Measurements from ENCODE around the gene PCK2. TPM values are rescaled to one million over a fixed set of nuclear protein-coding genes. Genes with fewer than 3 reads are reported as not detected.
A peak's percentile ranks its signal among the peaks of the same experiment; 100 is the strongest.

The PCK2 gene
- total and polyA plus RNA-seq, 2 of the 13 experiments (the other 11 are each of a cell fraction or from before 2014, with no cell fraction given), result 129 to 272 TPM

DNA sequence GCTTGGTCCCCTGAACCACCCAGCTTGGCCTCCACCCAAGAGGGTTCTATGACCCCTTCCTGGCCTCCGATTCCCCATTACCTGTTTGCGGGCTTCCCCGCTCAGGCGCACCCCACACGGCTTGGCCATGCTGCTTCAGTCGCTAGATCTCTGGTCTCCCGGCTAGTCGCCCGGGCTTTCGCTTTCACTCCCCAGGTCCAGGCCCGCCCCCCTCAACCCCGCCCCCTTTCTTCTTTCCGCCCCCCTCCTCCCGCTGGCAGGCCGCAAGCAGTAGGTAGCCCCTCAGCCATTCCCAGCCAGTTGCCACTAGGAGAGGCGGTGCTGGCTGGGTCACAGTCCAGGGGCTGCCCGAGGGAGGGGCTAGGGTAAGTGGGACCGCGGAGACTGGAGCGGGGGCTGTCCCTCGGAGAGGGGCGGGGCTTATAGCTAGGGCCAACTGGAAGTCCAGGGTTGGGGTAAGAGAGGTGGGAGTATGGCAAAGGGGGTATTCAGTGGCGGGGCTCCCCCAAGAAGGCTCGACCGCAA, 52.4 kb downstream of the PCK2 start, which contains the start of gene PSME2 (continued):
- TF ChIP-seq, protein P1, sequence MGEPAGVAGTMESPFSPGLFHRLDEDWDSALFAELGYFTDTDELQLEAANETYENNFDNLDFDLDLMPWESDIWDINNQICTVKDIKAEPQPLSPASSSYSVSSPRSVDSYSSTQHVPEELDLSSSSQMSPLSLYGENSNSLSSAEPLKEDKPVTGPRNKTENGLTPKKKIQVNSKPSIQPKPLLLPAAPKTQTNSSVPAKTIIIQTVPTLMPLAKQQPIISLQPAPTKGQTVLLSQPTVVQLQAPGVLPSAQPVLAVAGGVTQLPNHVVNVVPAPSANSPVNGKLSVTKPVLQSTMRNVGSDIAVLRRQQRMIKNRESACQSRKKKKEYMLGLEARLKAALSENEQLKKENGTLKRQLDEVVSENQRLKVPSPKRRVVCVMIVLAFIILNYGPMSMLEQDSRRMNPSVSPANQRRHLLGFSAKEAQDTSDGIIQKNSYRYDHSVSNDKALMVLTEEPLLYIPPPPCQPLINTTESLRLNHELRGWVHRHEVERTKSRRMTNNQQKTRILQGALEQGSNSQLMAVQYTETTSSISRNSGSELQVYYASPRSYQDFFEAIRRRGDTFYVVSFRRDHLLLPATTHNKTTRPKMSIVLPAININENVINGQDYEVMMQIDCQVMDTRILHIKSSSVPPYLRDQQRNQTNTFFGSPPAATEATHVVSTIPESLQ (CRISPR knock-in tag; conservative IDR thresholded peaks at IDR 0.05), result no peak
- TF ChIP-seq, protein P2, sequence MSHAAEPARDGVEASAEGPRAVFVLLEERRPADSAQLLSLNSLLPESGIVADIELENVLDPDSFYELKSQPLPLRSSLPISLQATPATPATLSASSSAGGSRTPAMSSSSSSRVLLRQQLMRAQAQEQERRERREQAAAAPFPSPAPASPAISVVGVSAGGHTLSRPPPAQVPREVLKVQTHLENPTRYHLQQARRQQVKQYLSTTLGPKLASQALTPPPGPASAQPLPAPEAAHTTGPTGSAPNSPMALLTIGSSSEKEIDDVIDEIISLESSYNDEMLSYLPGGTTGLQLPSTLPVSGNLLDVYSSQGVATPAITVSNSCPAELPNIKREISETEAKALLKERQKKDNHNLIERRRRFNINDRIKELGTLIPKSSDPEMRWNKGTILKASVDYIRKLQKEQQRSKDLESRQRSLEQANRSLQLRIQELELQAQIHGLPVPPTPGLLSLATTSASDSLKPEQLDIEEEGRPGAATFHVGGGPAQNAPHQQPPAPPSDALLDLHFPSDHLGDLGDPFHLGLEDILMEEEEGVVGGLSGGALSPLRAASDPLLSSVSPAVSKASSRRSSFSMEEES (CRISPR knock-in tag; IDR thresholded peaks at IDR 0.05), result no peak
- TF ChIP-seq, protein P3, sequence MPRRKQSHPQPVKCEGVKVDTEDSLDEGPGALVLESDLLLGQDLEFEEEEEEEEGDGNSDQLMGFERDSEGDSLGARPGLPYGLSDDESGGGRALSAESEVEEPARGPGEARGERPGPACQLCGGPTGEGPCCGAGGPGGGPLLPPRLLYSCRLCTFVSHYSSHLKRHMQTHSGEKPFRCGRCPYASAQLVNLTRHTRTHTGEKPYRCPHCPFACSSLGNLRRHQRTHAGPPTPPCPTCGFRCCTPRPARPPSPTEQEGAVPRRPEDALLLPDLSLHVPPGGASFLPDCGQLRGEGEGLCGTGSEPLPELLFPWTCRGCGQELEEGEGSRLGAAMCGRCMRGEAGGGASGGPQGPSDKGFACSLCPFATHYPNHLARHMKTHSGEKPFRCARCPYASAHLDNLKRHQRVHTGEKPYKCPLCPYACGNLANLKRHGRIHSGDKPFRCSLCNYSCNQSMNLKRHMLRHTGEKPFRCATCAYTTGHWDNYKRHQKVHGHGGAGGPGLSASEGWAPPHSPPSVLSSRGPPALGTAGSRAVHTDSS (CRISPR knock-in tag; conservative IDR thresholded peaks at IDR 0.05), result no peak
- TF ChIP-seq, protein P4, sequence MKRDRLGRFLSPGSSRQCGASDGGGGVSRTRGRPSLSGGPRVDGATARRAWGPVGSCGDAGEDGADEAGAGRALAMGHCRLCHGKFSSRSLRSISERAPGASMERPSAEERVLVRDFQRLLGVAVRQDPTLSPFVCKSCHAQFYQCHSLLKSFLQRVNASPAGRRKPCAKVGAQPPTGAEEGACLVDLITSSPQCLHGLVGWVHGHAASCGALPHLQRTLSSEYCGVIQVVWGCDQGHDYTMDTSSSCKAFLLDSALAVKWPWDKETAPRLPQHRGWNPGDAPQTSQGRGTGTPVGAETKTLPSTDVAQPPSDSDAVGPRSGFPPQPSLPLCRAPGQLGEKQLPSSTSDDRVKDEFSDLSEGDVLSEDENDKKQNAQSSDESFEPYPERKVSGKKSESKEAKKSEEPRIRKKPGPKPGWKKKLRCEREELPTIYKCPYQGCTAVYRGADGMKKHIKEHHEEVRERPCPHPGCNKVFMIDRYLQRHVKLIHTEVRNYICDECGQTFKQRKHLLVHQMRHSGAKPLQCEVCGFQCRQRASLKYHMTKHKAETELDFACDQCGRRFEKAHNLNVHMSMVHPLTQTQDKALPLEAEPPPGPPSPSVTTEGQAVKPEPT (CRISPR knock-in tag; IDR thresholded peaks at IDR 0.05; ENCODE audit: low read depth), result no peak; the same call in 1 of the 2 replicates
- TF ChIP-seq SIN3B (IDR thresholded peaks at IDR 0.05; ENCODE audit: low read length), result no peak
- TF ChIP-seq STAG1 (CRISPR knock-in tag; IDR thresholded peaks at IDR 0.05), result 0 out of 2 replicates have a peak, but pooled peaks have one; percentile 21
- no peak for TF ChIP-seq RFX3 (CRISPR knock-in tag; IDR thresholded peaks at IDR 0.05)
- peak; percentile 81; the same call in 1 of the 2 replicates for TF ChIP-seq KLF12 (CRISPR knock-in tag; IDR thresholded peaks at IDR 0.05; ENCODE audit: borderline replicate concordance)
- TF ChIP-seq MXI1 (IDR thresholded peaks at IDR 0.05; ENCODE audit: borderline replicate concordance, low read depth, low read length), result peak; percentile 97; the same call in 2 of the 3 replicates
- TF ChIP-seq ZNF260 (CRISPR knock-in tag; IDR thresholded peaks at IDR 0.05; ENCODE audit: borderline replicate concordance, low read depth), result no peak
- TF ChIP-seq ELF3 (CRISPR knock-in tag; IDR thresholded peaks at IDR 0.05), result peak; percentile 43; the same call in 1 of the 2 replicates
- peak; percentile 65 for TF ChIP-seq NFYC (CRISPR knock-in tag; IDR thresholded peaks at IDR 0.05)
- TF ChIP-seq, protein P5, sequence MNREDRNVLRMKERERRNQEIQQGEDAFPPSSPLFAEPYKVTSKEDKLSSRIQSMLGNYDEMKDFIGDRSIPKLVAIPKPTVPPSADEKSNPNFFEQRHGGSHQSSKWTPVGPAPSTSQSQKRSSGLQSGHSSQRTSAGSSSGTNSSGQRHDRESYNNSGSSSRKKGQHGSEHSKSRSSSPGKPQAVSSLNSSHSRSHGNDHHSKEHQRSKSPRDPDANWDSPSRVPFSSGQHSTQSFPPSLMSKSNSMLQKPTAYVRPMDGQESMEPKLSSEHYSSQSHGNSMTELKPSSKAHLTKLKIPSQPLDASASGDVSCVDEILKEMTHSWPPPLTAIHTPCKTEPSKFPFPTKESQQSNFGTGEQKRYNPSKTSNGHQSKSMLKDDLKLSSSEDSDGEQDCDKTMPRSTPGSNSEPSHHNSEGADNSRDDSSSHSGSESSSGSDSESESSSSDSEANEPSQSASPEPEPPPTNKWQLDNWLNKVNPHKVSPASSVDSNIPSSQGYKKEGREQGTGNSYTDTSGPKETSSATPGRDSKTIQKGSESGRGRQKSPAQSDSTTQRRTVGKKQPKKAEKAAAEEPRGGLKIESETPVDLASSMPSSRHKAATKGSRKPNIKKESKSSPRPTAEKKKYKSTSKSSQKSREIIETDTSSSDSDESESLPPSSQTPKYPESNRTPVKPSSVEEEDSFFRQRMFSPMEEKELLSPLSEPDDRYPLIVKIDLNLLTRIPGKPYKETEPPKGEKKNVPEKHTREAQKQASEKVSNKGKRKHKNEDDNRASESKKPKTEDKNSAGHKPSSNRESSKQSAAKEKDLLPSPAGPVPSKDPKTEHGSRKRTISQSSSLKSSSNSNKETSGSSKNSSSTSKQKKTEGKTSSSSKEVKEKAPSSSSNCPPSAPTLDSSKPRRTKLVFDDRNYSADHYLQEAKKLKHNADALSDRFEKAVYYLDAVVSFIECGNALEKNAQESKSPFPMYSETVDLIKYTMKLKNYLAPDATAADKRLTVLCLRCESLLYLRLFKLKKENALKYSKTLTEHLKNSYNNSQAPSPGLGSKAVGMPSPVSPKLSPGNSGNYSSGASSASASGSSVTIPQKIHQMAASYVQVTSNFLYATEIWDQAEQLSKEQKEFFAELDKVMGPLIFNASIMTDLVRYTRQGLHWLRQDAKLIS (CRISPR knock-in tag; IDR thresholded peaks at IDR 0.05), result peak; percentile 35; the same call in 1 of the 2 replicates
- no peak for TF ChIP-seq MAFG (CRISPR knock-in tag; IDR thresholded peaks at IDR 0.05)
- TF ChIP-seq PCBP1 (IDR thresholded peaks at IDR 0.05; ENCODE audit: borderline replicate concordance, low read depth, low read length), result no peak
- TF ChIP-seq, protein P6, sequence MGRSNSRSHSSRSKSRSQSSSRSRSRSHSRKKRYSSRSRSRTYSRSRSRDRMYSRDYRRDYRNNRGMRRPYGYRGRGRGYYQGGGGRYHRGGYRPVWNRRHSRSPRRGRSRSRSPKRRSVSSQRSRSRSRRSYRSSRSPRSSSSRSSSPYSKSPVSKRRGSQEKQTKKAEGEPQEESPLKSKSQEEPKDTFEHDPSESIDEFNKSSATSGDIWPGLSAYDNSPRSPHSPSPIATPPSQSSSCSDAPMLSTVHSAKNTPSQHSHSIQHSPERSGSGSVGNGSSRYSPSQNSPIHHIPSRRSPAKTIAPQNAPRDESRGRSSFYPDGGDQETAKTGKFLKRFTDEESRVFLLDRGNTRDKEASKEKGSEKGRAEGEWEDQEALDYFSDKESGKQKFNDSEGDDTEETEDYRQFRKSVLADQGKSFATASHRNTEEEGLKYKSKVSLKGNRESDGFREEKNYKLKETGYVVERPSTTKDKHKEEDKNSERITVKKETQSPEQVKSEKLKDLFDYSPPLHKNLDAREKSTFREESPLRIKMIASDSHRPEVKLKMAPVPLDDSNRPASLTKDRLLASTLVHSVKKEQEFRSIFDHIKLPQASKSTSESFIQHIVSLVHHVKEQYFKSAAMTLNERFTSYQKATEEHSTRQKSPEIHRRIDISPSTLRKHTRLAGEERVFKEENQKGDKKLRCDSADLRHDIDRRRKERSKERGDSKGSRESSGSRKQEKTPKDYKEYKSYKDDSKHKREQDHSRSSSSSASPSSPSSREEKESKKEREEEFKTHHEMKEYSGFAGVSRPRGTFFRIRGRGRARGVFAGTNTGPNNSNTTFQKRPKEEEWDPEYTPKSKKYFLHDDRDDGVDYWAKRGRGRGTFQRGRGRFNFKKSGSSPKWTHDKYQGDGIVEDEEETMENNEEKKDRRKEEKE (IDR thresholded peaks at IDR 0.05), result no peak
